NCI-H82 treated with DMSO at 0.1 percent for 48 hours (cell line): ENCODE results near the gene RPTOR.

Experiments used
- DNase-seq: peaks from one replicate; lab custom pipeline; 2025; ENCODE audit not compliant: unreplicated experiment; lab: John Stamatoyannopoulos, UW

RPTOR gene

DNA sequence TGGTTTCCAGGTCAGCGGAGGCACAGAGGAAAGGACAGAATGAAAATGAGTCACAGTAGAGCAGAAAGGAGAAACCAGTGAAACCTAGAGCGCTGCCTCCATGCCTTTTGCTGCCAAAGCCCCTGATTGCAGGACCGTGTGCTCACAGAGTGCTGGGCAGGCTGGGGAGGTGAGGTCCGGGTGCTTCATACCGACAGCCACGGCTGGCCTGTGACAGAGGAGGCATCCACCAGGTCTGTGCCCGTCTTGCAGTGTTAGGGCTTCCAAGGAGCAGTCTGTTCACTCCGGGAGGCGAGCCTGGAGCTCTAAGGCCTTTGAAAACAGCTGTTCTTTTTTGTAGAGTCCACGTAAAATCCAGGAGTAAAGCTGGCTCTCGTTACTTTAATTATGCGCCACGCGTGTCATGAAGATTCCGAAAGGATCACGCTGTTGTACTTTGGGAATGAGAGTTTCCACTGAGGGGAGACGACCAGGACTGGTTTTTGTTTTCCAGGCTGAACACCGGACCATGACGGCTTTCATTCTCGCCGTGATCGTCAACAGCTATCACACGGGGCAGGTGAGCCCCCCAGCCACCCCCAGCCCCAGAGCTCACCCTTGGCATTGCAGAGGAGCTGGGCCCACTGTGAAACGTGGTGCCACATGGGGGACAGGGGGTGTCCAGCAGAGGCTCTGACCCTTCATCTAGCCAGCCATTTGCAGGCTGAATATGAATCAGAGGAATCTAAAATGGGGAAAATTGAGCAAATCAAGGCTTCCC is 338.5 kb downstream of the RPTOR start:
- DNase-seq = no peak

DNA sequence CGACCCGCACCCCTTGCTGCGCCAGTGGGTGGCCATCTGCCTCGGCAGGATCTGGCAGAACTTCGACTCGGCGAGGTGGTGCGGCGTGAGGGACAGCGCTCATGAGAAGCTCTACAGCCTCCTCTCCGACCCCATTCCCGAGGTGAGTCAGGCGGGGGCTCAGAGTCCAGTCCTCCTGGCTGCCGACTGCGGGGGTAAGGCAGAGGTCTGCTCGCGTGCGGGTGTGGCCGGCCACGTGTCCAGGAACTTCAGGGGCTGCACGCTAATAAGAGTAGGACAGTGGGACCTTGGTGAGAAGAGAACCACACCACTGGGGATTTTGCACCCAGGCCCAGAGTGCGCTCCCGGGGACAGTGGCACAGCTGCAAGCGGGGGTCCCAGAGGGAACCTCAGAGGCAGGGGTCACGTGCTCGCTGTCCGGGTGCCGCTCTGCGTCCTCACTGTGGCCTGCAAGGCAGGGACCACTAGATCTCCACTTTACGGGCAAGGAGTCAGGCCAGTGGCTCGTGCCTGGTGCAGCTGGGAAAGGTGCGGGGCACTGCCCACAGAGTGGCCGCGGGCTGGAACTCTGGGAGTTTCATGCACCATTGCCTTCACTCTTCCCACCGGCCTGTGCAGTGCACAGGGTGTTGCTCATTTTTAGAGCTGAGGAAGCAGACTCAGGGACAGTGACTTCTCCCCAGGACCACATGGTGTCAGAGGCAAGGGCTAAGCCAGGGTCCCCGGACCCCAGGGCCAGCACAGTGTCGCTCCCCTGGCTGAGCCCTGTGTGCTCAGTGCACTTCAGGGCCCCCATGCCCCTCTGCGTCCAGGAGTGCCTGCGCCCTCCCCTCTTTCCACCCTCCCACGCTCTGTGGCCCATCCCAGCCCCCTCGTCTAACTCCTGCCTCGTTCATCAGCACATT is 339.4 kb downstream of the RPTOR start:
- no peak for DNase-seq

DNA sequence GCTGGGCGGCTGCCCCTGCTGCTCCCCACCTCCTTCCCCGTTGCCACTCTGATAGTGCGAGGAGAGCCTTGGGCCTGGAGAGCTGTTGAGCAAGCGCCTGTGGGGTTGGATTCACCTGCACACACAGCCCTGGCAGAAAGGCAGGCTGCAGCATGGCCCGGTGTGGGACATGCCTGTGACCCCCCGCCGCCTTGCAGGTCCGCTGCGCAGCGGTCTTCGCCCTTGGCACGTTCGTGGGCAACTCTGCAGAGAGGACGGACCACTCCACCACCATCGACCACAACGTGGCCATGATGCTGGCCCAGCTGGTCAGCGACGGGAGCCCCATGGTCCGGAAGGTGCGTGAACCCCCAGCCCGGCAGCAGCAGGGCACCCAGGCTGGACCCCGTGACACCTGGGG is 340.2 kb downstream of the RPTOR start:
- no peak for DNase-seq

DNA sequence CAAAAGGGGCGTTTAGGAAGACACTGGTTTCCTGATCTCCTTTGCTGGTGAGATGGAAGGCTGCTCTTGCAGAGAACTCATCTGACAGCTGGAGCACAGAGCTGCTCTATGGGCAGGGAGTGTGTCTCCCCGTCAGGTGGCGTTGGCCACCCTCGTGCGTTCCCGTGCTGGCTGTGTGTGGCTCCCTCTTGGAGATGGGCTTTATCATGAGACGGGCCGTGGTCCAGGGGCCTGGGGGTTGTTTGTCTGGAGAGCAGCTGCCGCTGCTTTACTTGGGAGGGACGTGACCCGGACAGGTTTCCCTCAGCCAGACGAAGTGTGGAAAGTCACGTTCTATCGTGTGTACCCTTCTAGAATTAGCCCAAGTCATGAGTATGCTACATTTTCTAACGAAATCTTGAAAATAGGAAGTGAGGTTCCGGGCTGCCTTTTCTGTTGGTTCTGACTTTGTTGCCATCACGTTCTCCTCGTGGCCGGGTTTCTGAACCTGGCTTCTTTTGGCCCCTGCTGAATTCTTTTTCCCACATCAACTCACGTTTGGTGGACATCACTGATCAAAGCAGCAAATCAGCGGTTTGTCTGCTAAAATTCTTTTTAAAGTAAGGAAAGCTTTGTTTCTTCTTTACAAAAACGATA is 341.4 kb downstream of the RPTOR start:
- no peak for DNase-seq

DNA sequence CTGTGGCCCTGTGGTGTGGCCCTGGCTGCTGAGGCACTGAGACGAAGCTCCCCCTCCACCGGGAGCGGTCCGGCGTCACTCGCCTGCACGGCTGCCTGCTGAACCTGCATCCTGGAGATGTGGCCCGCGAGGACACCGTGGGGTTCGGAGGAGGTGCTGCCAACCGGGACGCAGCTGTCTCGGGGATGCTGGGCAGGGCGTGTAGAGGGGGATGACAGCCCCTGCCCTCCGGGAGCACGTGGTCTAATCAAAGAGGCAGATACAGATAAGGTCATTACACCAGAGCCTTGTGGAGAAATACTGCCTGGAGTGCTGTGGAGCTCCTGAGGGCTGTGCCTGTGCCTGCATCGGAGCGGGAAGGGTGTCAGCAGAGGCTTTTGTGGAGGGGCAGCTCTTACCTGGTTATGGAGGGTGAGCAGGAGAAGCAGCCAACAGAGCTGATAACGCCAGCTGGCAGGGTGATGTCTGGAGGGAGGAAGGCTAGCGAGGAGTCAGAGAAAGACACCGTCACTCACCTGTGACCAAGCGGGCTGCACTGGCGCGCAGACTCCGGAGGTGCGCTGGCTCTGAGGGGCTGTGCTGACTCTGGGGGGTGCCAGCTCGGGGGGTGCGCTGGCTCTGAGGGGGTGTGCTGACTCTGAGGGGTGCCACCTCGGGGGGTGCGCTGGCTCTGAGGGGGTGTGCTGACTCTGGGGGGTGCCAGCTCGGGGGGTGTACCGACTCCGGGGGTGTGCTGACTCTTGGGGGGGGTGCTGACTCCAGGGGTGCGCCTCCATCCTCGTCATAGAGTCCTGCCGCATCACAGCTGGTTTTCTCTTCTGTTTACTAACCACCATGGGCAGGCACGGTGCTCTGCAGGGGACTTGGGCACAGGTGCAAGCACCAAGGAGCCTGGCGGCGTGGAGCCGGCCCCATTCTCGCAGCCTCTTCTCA is 342.3 kb downstream of the RPTOR start:
- no peak for DNase-seq

DNA sequence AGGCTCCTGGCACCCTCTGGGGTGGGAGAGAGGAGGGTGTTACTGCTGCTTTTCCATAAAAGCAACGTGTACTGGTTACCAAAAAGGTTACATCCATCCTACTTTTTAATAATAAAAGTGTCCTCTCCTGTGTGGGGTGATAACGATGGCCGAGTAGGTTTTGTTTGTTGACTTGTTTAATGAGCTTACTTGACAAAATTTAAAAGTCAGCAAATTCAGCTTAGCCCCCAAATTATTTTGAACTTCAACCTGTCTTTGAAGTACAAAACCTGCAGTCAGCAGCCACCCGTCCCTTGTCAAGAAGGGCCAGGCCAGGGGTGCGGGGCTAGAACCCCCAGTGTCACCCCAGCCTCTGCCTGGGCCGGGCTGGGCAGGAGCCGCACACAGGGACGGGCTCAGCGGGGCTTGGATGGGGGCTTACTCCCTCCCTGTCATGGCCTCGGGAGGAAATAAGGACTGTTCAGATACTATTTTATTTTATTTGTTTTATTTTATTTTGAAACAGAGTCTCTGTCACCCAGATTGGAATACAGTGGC is 343.1 kb downstream of the RPTOR start:
- no peak for DNase-seq

DNA sequence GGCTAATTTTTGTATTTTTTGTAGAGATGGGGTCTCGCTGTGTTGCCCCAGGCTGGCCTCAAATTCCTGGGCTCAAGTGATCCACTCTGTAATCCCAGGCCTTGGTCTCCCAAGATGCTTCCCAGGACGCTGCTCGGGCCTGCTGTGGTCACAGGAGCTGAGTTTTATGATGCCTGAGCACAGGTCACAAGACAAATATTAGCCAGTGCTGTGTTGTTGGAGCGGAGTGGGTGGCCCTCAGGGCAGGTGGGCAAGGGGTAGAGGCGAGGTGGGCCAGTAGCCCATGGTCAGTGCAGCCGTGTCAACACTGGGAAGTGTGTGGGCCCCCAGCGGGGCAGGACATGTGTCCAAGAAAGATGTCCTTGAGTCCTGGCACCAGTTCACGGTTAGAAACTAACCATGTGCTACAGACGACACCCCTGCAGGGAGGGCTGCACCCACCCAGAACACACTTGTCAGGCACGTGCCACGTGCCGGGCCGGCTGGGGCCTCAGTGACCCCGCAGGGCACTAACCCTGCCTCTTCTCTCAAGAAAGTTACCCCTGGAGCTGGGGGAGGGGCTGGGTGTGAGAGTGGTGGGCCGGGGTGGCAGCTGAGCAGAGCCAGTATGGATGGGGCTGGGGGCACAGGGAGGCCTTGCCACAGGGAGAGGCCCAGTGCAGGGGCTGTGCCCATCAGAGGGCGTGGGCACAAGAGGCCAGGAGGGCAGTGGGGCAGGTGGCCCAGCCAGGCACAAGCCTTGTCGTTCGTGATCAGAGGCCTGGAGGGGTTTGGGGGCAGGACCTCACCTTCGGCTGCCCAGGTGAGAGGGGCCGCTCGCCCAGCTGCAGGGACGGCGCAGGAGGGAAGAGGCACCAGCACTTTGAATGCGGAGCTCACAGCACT is 343.9 kb downstream of the RPTOR start:
- no peak for DNase-seq

DNA sequence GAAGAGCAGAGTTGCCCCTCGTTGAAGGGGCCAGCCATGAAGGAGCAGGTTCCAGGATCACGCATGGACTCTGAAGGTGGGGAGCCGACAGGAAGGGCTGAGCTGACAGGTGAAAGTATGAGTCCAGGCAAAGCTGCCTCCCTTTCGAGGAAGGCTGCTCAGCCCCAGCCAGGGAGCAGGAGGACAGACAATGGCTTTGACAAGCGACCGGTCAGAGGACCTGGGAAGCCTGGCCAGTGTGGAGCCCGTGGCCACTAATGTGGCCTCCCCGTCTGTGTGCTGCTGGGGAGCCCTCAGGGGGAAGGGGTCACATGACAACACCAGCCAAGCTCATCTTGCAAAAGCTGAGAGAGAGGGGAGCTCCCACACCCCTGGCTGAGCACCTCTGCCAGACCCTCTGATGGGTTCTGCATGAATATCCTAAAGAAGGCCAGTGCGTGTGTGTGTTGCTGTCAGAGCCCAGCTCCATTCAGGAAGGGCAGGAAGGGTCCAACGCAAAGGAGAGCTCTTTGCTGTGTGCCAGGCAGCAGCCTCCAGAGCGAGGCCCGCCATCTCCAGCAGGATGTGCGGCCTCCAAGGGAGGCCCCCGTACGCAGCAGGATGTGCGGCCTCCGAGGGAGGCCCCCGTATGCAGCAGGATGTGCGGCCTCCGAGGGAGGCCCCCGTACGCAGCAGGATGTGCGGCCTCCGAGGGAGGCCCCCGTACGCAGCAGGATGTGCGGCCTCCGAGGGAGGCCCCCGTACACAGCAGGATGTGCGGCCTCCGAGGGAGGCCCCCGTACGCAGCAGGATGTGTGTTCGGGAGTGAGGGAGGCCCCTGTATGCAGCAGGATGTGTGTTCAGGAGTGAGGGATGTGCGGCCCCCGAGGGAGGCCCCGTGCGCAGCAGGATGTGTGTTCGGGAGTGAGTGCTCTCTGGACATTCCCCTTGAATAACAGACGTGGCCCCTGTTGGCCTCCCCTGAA is 344.9 kb downstream of the RPTOR start:
- DNase-seq = no peak

DNA sequence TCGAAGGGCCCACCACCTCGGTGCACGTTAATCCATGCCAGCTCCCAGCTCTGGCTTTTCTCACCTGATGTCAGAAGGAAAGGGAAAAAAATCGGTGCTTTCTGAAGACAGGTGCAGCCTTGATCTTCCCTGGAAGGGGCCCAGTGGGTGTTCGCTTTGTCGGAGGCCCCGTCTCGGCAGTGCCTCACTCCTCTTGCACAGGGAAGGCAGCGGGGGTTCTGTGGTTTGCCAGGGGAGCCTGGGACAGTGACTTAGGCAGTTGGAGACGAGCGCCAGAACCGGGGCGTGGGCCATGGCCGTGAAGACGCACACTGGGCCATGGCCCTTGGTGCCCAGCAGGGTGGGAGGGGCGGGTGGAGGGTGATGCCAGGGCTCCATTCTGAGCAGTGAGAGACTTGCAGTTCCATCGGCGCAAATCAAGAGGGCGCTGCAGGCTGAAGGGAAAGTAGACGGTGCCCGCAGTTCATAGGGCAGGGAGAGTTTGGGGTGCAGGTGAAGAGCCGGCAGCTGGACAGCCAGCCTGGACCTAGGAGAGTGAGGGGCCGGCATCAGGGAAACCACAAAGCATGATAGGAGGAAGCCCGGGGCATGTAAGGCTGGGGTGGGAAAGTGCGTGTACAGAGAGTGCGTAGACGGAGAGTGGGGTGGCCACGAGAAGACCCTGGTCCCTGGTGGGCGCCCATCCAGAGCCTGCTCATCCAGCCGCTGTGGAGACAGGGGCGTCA is 345.7 kb downstream of the RPTOR start:
- DNase-seq = no peak

DNA sequence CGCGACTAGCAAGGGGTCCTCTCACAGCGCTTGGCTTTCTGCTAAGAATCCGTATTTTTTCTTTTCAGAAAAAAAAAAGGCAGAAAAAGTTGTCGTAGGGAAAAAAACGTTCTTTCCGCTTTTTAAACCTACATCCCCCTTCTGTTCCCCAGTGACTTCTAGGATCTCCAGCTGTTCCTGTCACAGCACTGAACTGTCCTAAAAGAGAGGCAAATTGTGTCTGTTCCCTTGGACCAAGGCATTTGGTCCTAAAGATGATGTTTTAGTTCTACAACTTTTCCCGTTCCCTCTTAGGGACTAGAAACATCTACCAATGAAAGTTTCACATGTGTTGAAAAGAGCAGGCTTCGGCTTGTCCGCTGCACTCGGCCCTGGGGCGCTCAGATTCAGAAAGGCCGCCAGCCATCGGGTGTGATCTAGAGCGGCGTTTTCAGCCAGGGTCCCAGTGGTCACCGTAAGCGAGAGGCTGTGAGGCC is 346.3 kb downstream of the RPTOR start:
- DNase-seq = no peak

DNA sequence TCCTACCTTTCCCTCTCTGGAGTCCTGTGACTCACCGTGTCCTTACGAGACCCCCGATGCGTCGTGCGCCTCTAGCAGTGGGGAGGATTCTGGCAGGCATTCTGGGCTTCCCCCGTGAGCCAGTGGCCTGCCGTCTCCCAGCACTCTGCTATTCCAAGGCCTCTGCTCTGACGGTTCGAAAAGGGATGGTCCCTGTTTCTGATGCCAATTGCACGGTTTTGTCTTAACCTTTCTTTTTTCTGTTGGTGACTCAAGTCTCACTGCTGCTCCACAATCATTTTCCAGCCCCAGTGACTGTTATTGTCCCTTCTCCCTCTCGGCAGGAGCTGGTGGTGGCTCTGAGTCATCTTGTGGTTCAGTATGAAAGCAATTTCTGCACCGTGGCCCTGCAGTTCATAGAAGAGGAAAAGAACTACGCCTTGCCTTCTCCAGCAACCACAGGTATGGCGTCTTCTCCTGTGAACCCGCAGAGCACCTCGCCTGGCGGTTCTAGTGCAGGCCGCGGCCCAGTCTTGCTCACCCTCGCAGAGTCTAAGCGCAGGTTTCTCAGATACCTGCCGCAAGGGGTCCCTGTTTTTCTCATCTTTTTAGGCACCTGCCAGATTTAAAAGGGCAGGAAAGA is 346.9 kb downstream of the RPTOR start:
- DNase-seq = no peak

DNA sequence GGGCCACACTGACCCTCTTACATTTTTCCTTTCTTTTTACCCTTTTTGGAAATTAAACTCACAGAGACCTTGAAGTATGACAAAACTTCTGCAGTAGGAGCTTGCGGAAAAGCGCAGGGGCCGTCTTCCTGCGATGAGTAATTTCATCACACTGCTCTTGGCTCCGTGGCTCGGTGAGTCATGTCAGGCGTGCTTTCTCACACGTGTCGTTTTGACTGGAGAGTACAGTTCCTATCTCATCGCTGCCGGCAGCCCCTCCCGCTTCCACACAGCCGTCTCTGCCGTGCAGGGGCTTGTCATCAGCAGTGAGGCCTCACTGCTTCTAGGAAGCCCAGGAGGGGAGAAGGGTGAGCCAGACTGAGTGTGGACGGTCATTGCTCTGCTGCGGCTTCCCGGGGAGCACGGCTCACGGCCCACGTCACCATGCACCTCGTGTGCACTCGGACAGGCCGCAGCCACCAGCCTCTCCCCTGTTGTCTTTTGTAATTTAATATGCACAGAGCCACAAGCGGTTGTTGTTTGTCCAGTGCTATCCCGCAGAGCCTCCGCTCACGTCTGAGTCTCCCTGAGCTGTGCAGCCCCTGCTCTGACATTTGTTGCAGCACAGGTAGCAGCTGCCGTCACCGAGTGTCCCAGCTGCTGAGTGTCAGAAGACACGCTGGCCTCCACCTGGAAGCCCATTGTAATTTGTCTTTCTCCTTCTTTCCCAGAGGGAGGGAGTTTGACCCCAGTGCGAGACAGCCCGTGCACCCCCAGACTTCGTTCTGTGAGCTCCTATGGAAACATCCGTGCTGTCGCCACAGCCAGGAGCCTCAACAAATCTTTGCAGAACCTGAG is 347.6 kb downstream of the RPTOR start:
- DNase-seq = no peak

DNA sequence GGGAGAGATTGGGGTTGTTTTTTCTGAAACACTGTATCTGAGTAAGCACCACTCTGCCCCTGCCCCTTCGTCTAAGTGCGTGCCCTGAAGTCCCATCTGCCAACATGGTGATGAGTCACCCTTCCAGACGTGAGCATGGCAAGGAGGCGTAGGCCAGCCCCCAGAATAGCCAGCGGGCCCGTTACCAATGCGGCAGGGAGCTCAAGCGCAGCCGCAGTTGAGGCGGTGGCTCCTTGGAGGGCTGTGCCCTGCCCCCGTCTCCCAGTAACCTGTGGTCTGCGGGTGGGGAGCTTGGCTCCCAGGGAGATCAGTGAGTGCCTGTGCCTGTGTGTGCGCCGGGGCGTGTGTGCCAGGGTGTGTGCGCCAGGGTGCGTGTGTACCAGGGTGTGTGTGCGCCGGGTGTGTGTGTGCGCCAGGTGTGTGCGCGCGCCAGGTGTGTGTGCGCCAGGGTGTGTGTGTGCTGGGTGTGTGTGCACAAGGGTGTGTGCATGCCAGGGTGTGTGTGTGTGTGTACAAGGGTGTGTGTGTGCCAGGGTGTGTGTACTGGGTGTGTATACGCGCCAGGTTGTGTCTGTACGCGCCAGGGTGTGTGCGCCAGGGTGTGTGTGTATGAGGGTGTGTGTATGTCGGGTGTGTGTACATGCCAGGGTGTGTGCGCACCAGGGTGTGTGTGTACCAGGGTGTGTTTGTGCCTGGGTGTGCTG is 348.4 kb downstream of the RPTOR start:
- no peak for DNase-seq

DNA sequence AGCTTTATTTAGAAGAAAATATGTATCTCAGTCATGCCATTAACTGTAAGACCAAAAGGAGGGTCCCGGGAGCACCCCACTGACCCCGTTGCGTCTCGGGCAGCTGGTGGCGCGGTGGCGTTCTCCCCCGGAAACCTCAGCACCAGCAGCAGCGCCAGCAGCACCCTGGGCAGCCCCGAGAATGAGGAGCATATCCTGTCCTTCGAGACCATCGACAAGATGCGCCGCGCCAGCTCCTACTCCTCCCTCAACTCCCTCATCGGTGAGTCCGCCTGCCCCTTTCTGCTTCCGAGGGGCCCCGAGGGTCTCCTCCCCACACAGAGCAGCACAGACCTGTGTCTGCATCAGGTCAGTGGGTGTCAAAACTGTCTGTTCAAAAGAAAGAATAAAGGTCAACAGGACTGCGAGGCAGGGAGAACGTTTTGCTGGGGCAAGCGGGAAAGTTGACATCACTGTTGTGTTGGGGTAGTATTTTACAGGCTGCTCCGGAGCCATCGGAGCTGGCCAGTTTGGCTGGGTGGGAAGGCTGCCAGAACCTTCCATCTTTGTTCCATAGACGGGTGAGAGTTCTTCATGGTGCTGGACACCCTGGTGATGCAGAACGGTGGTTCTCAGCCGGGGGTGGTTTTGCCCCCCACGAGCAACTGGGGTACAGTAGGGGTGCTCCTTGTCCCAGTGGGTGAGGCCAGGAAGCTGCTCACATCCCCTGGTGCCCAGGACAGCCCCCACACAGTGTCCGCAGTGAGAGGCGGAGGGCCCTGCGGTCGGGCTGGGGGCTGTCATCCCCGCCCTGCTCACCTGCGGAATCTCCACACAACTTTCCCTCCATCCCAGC is 349.2 kb downstream of the RPTOR start:
- no peak for DNase-seq

DNA sequence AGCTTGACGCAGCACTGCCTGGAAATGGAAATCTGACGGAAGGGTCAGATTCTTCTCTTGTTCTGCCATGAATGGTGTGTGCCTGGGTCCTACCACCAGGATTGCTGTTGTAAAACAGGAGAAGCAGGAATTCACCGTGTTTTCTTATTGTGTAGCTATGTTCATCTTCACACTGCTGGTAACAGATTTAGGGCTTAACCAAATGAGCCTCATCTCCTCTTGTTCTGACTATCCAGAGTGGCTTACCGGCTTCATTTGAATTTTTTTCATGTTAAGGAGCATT is 349.7 kb downstream of the RPTOR start:
- no peak for DNase-seq
